Tibial nerve (tissue), 4 donors: ENCODE data around the gene SORCS3.

Experiments
- CTCF ChIP-seq, 5 experiments: fragments of 200-600 bp in 3 of 5; fragments of 450-650 bp in 2 of 5; sonication (generic) in 3 of 5; IDR thresholded peaks; one replicate each; pipeline ENCODE4 v1.5.1; 2016 to 2019; ENCODE audit warnings: antibody characterized with exemption in 5 of 5, mild to moderate bottlenecking in 3 of 5, moderate library complexity in 2 of 5
- EP300 ChIP-seq, 2 donors: sonication (generic); formaldehyde crosslinking; IDR thresholded peaks; one replicate each; pipeline ENCODE4 v1.6.1; 2017; ENCODE audit warnings: antibody characterized with exemption in 2 of 2, mild to moderate bottlenecking in 1 of 2
- POLR2A ChIP-seq, 2 donors: fragments of 450-650 bp; IDR thresholded peaks; one replicate each; pipeline ENCODE4 v1.6.1; 2017; ENCODE audit warnings: antibody characterized with exemption in 2 of 2, mild to moderate bottlenecking in 2 of 2, moderate library complexity in 2 of 2

- no peak for TF ChIP-seq CTCF (IDR thresholded peaks at IDR 0.05)
- no peak for TF ChIP-seq POLR2A (IDR thresholded peaks at IDR 0.05)
- no peak for TF ChIP-seq EP300 (IDR thresholded peaks at IDR 0.05)
Measured at GRCh38 chr10:105029286-105029685, 388.2 kb downstream of the SORCS3 start.
